Endothelial cell of umbilical vein (primary cell): ENCODE data around the gene DAPK2. TPM values are rescaled to one million over a fixed set of nuclear protein-coding genes. Genes with fewer than 3 reads are reported as not detected.
A peak's percentile ranks its signal among the peaks of the same experiment; 100 is the strongest.

ENCODE experiments used
- BruUV-seq: library from RNA; stranded (reverse); fragments of 400-500 nt; replicated peaks from 2 replicates; lab custom pipeline; 2021; lab: Mats Ljungman, UMichigan
- CTCF ChIA-PET: fragments of 300-600, 350-600 bp; sonication (Branson Sonifier 250); formaldehyde crosslinking; loops from one replicate; lab custom pipeline; 2021; ENCODE audit warnings: antibody characterized with exemption, inconsistent platforms; lab: Charles Lee
- POLR2A ChIA-PET: fragments of 300-600, 350-600 bp; sonication (Branson Sonifier 250); formaldehyde crosslinking; loops from one replicate; lab custom pipeline; 2021; ENCODE audit warnings: antibody characterized with exemption, inconsistent platforms; lab: Charles Lee
- DNase-seq: peaks from one replicate; pipeline ENCODE4 v3.0.0-alpha.2; 2011; ENCODE audit warnings: low read depth, low spot score
- FAIRE-seq: peaks from 2 replicates; lab custom pipeline; 2011; peaks lifted over from hg19 to GRCh38; lab: Jason Lieb, UNC
- H2AFZ ChIP-seq: 2 replicates; pipeline ENCODE4 v1.6.0; 2012; ENCODE audit warnings: low read depth, low read length, control low read depth, inconsistent platforms
- H3K27ac ChIP-seq: 2 replicates; pipeline ENCODE4 v1.5.1; 2011; ENCODE audit warnings: low read depth, mild to moderate bottlenecking, control low read depth, low read length, moderate library complexity; ENCODE audit not compliant: insufficient read depth
- H3K27me3 ChIP-seq, 2 experiments: 2 replicates each; pipeline versions ENCODE4 v1.6.0 to v1.6.1; 2011; ENCODE audit warnings: low read length in 2 of 2, mixed read lengths in 1 of 2; ENCODE audit not compliant: control insufficient read depth in 2 of 2, insufficient read depth in 2 of 2
- H3K36me3 ChIP-seq, 2 experiments: 2 replicates in 1 of 2; 3 replicates in 1 of 2; pipeline ENCODE4 v1.5.1; 2011; ENCODE audit warnings: low read length in 2 of 2, mild to moderate bottlenecking in 1 of 2, moderate library complexity in 1 of 2; ENCODE audit not compliant: control insufficient read depth in 2 of 2, insufficient read depth in 2 of 2; ENCODE audit errors: extremely low read depth in 1 of 2
- H3K4me1 ChIP-seq: 3 replicates; pipeline ENCODE4 v1.5.1; 2011; ENCODE audit warnings: mild to moderate bottlenecking, low read length; ENCODE audit not compliant: control insufficient read depth, insufficient read depth; ENCODE audit errors: extremely low read depth
- H3K4me2 ChIP-seq: 2 replicates; pipeline ENCODE4 v1.6.1; 2011; ENCODE audit warnings: low read length, control low read depth, mixed read lengths; ENCODE audit not compliant: insufficient read depth
- H3K4me3 ChIP-seq, 3 experiments: fragments of 200-600 bp in 1 of 3; sonication (generic), shearing (Covaris generic) in 1 of 3; replicated peaks in 1 of 3; 2 replicates each; pipeline ENCODE4 v1.5.1; 2011 to 2016; ENCODE audit warnings: control low read depth in 3 of 3, low read length in 3 of 3, mild to moderate bottlenecking in 2 of 3, inconsistent platforms in 1 of 3, low read depth in 1 of 3, moderate library complexity in 1 of 3; ENCODE audit not compliant: insufficient read depth in 1 of 3
- H3K79me2 ChIP-seq: 2 replicates; pipeline ENCODE4 v1.6.0; 2012; ENCODE audit warnings: low read length, inconsistent platforms; ENCODE audit not compliant: control insufficient read depth, insufficient read depth
- H3K9ac ChIP-seq: replicated peaks from 2 replicates; pipeline ENCODE3; 2011; ENCODE audit warnings: low read length, control low read depth; ENCODE audit not compliant: insufficient read depth; ENCODE audit errors: extremely low read depth
- H3K9me1 ChIP-seq: replicated peaks from 3 replicates; pipeline ENCODE4 v1.6.0; 2011; ENCODE audit warnings: mild to moderate bottlenecking, low read length; ENCODE audit not compliant: control insufficient read depth, insufficient read depth; ENCODE audit errors: extremely low read depth
- H3K9me3 ChIP-seq: replicated peaks from 2 replicates; pipeline ENCODE4 v1.5.1; 2012; ENCODE audit warnings: low read length, inconsistent platforms; ENCODE audit not compliant: control insufficient read depth, insufficient read depth
- H4K20me1 ChIP-seq: replicated peaks from 2 replicates; pipeline ENCODE3; 2011; ENCODE audit warnings: mild to moderate bottlenecking, low read length; ENCODE audit not compliant: control insufficient read depth, insufficient read depth; ENCODE audit errors: extremely low read depth
- EZH2 ChIP-seq: IDR thresholded peaks from 2 replicates; pipeline ENCODE4 v1.6.1; 2012; ENCODE audit warnings: borderline replicate concordance, low read depth, mild to moderate bottlenecking, moderate library complexity, low read length, inconsistent platforms; ENCODE audit not compliant: severe bottlenecking
- FOS ChIP-seq: IDR thresholded peaks from 2 replicates; pipeline ENCODE4 v1.6.1; 2011; ENCODE audit warnings: mild to moderate bottlenecking, low read length, moderate library complexity, borderline replicate concordance; ENCODE audit not compliant: insufficient read depth
- GATA2 ChIP-seq: IDR thresholded peaks from 2 replicates; pipeline ENCODE4 v1.7.0; 2011; ENCODE audit warnings: low read depth, mild to moderate bottlenecking, moderate library complexity, mixed read lengths, low read length; ENCODE audit not compliant: insufficient read length, insufficient read depth
- JUN ChIP-seq: IDR thresholded peaks from 2 replicates; pipeline ENCODE4 v1.6.1; 2011; ENCODE audit warnings: borderline replicate concordance, low read depth; ENCODE audit not compliant: insufficient read length, insufficient read depth
- MYC ChIP-seq: IDR thresholded peaks from one replicate; pipeline ENCODE4 v1.6.1; 2011; ENCODE audit warnings: mild to moderate bottlenecking, low read depth, low read length
- POLR2A ChIP-seq: IDR thresholded peaks from 2 replicates; pipeline ENCODE4 v1.6.1; 2012; ENCODE audit warnings: low read depth, mild to moderate bottlenecking, control low read depth, low read length
- POLR2AphosphoS5 ChIP-seq: IDR thresholded peaks from 2 replicates; pipeline ENCODE4 v1.6.1; 2012; ENCODE audit warnings: low read depth, mild to moderate bottlenecking, control low read depth, low read length, moderate library complexity; ENCODE audit not compliant: insufficient read depth
- dilution Hi-C: fragments of 300-500 bp; cut with MboI; formaldehyde crosslinking; loops from one replicate; pipeline ENCODE4 v1.15.0; 2019; ENCODE audit warnings: low sequenced_read_pairs; ENCODE audit not compliant: extremely low pct_ligation_motif_present
- intact Hi-C: fragments of 100-400 bp; cut with micrococcal nuclease; formaldehyde crosslinking; loops from one replicate; pipeline ENCODE4 v1.10.0; 2022
- polyA plus RNA-seq, 4 experiments: library from polyadenylated mRNA; depleted of rRNA in 3 of 4; stranded (reverse) in 3 of 4; unstranded in 1 of 4; fragments of >200 nt; gene quantifications; 2 replicates each; pipeline versions ENCODE4 v1.2.1 to v1.2.3, GENCODE V29; 2011 to 2012; ENCODE audit warnings: missing spikeins in 1 of 4
- total RNA-seq: library from RNA; stranded (reverse); gene quantifications from 2 replicates; pipeline ENCODE4 v1.2.3, GENCODE V29; 2021
- TF ChIP-seq, protein P1 (sequence below): IDR thresholded peaks from 2 replicates; pipeline ENCODE4 v1.6.1; 2011; ENCODE audit not compliant: insufficient read depth, insufficient read length
- TF ChIP-seq, protein P2 (sequence below), 2 donors: IDR thresholded peaks; 1 replicate in 1 of 2; 2 replicates in 1 of 2; pipeline ENCODE4 v1.5.1; 2011; ENCODE audit warnings: low read length in 2 of 2, mild to moderate bottlenecking in 2 of 2, moderate library complexity in 2 of 2, control low read depth in 1 of 2, inconsistent platforms in 1 of 2, low read depth in 1 of 2; ENCODE audit not compliant: insufficient read depth in 1 of 2; ENCODE audit errors: extremely low read depth in 1 of 2

The DAPK2 gene
- total and polyA plus RNA-seq, 2 donors (not counting 3 experiments of a cell fraction or from before 2014, with no cell fraction given) = 2.8 to 6.7 TPM

DNA sequence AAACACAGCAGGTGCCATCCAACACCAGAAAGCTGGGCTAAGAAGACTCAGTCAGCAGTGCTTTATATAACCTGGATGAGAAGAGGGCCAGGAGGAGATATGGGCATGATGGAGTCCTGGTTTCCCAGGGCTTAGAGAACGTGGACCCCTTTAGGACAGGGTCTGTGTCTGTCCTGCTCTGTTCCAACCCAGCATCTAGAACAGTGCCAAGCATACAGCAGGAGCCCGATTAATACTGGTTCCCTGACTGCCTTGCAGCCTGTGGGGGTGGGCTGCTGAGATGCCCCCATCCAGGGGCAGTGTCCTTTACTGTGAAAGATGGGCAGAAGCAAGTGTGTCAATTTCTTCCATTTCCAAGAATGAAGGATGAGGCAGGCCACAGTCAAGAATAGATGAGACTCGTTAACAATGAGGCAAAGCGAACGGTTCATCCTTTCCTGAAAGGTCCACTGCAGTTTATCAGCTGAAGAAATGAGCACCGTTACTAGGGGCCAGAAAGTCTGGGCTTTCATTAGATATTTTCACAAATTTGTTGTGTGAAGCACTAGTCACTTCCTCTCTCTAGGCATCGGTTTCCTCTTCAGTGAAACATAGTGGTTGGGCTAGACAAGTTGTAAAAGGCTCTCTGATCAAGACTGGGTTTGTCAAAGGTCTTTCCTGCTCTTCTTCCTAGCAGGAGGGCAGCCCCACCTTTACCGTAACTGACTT lies 140.6 kb downstream of the DAPK2 start:
- Histone ChIP-seq H3K79me2 (no peaks in the 10 kb centered on the region), H3K4me2 (no peak overlapping the region), H3K9me1 (no peaks in the 10 kb centered on the region), H3K27ac (peak overlapping the region; percentile 80), H3K27me3 (no peaks in the 10 kb centered on the region), H3K36me3 (no peaks in the 10 kb centered on the region), H3K4me1 (peaks cover 32% of the 10 kb centered on the region), H3K4me3 (no peak overlapping the region), H3K9ac (peak overlapping the region; percentile 16), H2AFZ (peak overlapping the region; percentile 0), H3K9me3 (no peaks in the 10 kb centered on the region), H4K20me1 (no peaks in the 10 kb centered on the region)
- dilution Hi-C loops (no loop called here), intact Hi-C loops (loop anchor here (5.0 kb wide), 1 partner anchor 37 kb away; no protein-coding TSS in a partner anchor)
- DNase-seq (peak; percentile 83), FAIRE-seq (peak; percentile 99)
- POLR2A ChIA-PET = no interaction called here
- TF ChIP-seq JUN (no peak), POLR2AphosphoS5 (peak; percentile 49), EZH2 (no peak), MYC (no peak), POLR2A (no peak), FOS (peak; percentile 52), GATA2 (peak; percentile 55)
- TF ChIP-seq, protein P1, sequence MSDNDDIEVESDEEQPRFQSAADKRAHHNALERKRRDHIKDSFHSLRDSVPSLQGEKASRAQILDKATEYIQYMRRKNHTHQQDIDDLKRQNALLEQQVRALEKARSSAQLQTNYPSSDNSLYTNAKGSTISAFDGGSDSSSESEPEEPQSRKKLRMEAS = no peak
- TF ChIP-seq, protein P2, sequence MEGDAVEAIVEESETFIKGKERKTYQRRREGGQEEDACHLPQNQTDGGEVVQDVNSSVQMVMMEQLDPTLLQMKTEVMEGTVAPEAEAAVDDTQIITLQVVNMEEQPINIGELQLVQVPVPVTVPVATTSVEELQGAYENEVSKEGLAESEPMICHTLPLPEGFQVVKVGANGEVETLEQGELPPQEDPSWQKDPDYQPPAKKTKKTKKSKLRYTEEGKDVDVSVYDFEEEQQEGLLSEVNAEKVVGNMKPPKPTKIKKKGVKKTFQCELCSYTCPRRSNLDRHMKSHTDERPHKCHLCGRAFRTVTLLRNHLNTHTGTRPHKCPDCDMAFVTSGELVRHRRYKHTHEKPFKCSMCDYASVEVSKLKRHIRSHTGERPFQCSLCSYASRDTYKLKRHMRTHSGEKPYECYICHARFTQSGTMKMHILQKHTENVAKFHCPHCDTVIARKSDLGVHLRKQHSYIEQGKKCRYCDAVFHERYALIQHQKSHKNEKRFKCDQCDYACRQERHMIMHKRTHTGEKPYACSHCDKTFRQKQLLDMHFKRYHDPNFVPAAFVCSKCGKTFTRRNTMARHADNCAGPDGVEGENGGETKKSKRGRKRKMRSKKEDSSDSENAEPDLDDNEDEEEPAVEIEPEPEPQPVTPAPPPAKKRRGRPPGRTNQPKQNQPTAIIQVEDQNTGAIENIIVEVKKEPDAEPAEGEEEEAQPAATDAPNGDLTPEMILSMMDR (IDR thresholded peaks at IDR 0.05; ENCODE audit: extremely low read depth in 1 of 2, insufficient read depth in 1 of 2, low read depth in 1 of 2, low read length in 2 of 2) = no peak
- BruUV-seq = no TSS peak
- CTCF ChIA-PET = interaction anchor here (1.0 to 2.8 kb wide), 7 partner anchors 8 to 164 kb away, joined by 3 to 12 read pairs (median 5); no protein-coding TSS in a partner anchor
